22Rv1 (cell line): ENCODE data around the gene ARHGAP10.
"Not testable (repeated sequence)": the region's sequence is repeated elsewhere in the genome, so short reads cannot be mapped to it uniquely, and the experiment has no call there.

ENCODE experiments used
- ZFX ChIP-seq: fragments of 450-650 bp; IDR thresholded peaks from 2 replicates; pipeline ENCODE4 v1.6.1; 2017; ENCODE audit warnings: antibody characterized with exemption, borderline replicate concordance
- TF ChIP-seq, protein P1 (sequence below): fragments of 450-650 bp; IDR thresholded peaks from 2 replicates; pipeline ENCODE4 v1.5.1; 2017; ENCODE audit warnings: mild to moderate bottlenecking

- TF ChIP-seq, protein P1, sequence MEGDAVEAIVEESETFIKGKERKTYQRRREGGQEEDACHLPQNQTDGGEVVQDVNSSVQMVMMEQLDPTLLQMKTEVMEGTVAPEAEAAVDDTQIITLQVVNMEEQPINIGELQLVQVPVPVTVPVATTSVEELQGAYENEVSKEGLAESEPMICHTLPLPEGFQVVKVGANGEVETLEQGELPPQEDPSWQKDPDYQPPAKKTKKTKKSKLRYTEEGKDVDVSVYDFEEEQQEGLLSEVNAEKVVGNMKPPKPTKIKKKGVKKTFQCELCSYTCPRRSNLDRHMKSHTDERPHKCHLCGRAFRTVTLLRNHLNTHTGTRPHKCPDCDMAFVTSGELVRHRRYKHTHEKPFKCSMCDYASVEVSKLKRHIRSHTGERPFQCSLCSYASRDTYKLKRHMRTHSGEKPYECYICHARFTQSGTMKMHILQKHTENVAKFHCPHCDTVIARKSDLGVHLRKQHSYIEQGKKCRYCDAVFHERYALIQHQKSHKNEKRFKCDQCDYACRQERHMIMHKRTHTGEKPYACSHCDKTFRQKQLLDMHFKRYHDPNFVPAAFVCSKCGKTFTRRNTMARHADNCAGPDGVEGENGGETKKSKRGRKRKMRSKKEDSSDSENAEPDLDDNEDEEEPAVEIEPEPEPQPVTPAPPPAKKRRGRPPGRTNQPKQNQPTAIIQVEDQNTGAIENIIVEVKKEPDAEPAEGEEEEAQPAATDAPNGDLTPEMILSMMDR: not testable (repeated sequence)
- TF ChIP-seq ZFX: not testable (repeated sequence)
Measured at GRCh38 chr4:147885216-147885615, 153.3 kb downstream of the ARHGAP10 start.
